Activated T-helper 17 cell treated with anti-CD3 and anti-CD28 coated beads, Interleukin-2, amount 50 U/mL, for 72 hours (primary cell): Measurements from ENCODE around the gene MAP2K3. TPM values are rescaled to one million over a fixed set of nuclear protein-coding genes. Genes with fewer than 3 reads are reported as not detected.

Experiments used
- ATAC-seq: fragments of 150-1000 bp; cut with Tn5 transposase; replicated peaks from 2 replicates; pipeline ENCODE4 v1.10.0; 2021; ENCODE audit warnings: mild to moderate bottlenecking, moderate library complexity
- H3K27ac Mint-ChIP-seq: one replicate; pipeline ENCODE4 v1.8.0; 2022; ENCODE audit warnings: mixed read lengths
- H3K27me3 Mint-ChIP-seq: one replicate; pipeline ENCODE4 v1.8.0; 2022; ENCODE audit warnings: mixed read lengths
- H3K36me3 Mint-ChIP-seq: one replicate; pipeline ENCODE4 v1.8.0; 2022; ENCODE audit warnings: low read depth, mild to moderate bottlenecking, mixed read lengths
- H3K4me1 Mint-ChIP-seq: one replicate; pipeline ENCODE4 v1.8.0; 2022; ENCODE audit warnings: mixed read lengths
- H3K4me3 Mint-ChIP-seq: one replicate; pipeline ENCODE4 v1.8.0; 2022; ENCODE audit warnings: mild to moderate bottlenecking, mixed read lengths
- H3K9me3 Mint-ChIP-seq: one replicate; pipeline ENCODE4 v1.8.0; 2022; ENCODE audit warnings: mixed read lengths
- total RNA-seq, 2 donors: library from RNA; stranded (reverse); gene quantifications; one replicate each; pipeline ENCODE4 v1.2.3, GENCODE V29; 2022

Gene MAP2K3
- total RNA-seq, 2 donors from 2014 or later, result 107 to 112 TPM

GRCh38 chr17:21357281-21357680 is 72.8 kb downstream of the MAP2K3 start:
- Mint-ChIP-seq H3K27ac (no peak overlapping the region), H3K4me3 (no peak overlapping the region), H3K9me3 (no peaks in the 10 kb centered on the region), H3K4me1 (no peaks in the 10 kb centered on the region), H3K27me3 (no peaks in the 10 kb centered on the region), H3K36me3 (no peaks in the 10 kb centered on the region)
- ATAC-seq, result no peak

- ATAC-seq, result no peak
- H3K4me3 Mint-ChIP-seq, result no peak overlapping the region
- H3K4me1 Mint-ChIP-seq, result no peaks in the 10 kb centered on the region
- H3K9me3 Mint-ChIP-seq, result no peaks in the 10 kb centered on the region
- H3K27ac Mint-ChIP-seq, result no peak overlapping the region
- H3K36me3 Mint-ChIP-seq, result no peaks in the 10 kb centered on the region
- H3K27me3 Mint-ChIP-seq, result no peaks in the 10 kb centered on the region
These were observed 73.5 kb downstream of the MAP2K3 start for GRCh38 chr17:21357696-21358656.

GRCh38 chr17:21358682-21359482 is 74.4 kb downstream of the MAP2K3 start:
- Mint-ChIP-seq H3K27ac (no peak overlapping the region), H3K4me3 (no peak overlapping the region), H3K27me3 (no peaks in the 10 kb centered on the region), H3K4me1 (no peaks in the 10 kb centered on the region), H3K36me3 (no peaks in the 10 kb centered on the region), H3K9me3 (no peaks in the 10 kb centered on the region)
- no peak for ATAC-seq

GRCh38 chr17:21359483-21359840 is 75.0 kb downstream of the MAP2K3 start:
- Mint-ChIP-seq H3K4me3 (no peak overlapping the region), H3K27ac (no peak overlapping the region), H3K4me1 (no peaks in the 10 kb centered on the region), H3K9me3 (no peaks in the 10 kb centered on the region), H3K36me3 (no peaks in the 10 kb centered on the region), H3K27me3 (no peaks in the 10 kb centered on the region)
- no peak for ATAC-seq

- ATAC-seq, result no peak
- Mint-ChIP-seq H3K4me1 (no peaks in the 10 kb centered on the region), H3K27ac (no peak overlapping the region), H3K27me3 (no peaks in the 10 kb centered on the region), H3K4me3 (no peak overlapping the region), H3K9me3 (no peaks in the 10 kb centered on the region), H3K36me3 (no peaks in the 10 kb centered on the region)
These were observed 75.5 kb downstream of the MAP2K3 start for GRCh38 chr17:21360048-21360447.

GRCh38 chr17:21361020-21361809 is 76.7 kb downstream of the MAP2K3 start:
- Mint-ChIP-seq H3K36me3 (no peaks in the 10 kb centered on the region), H3K4me1 (no peaks in the 10 kb centered on the region), H3K27ac (no peak overlapping the region), H3K4me3 (no peak overlapping the region), H3K27me3 (no peaks in the 10 kb centered on the region), H3K9me3 (no peaks in the 10 kb centered on the region)
- ATAC-seq, result no peak

GRCh38 chr17:21362331-21362931 is 77.9 kb downstream of the MAP2K3 start:
- H3K4me3 Mint-ChIP-seq, result no peak overlapping the region
- no peaks in the 10 kb centered on the region for H3K9me3 Mint-ChIP-seq
- no peaks in the 10 kb centered on the region for H3K36me3 Mint-ChIP-seq
- H3K4me1 Mint-ChIP-seq, result no peaks in the 10 kb centered on the region
- ATAC-seq, result no peak
- no peaks in the 10 kb centered on the region for H3K27me3 Mint-ChIP-seq
- H3K27ac Mint-ChIP-seq, result no peak overlapping the region

- H3K27me3 Mint-ChIP-seq, result peaks cover 5% of the 10 kb centered on the region
- H3K27ac Mint-ChIP-seq, result no peak overlapping the region
- no peaks in the 10 kb centered on the region for H3K4me1 Mint-ChIP-seq
- H3K4me3 Mint-ChIP-seq, result no peak overlapping the region
- no peaks in the 10 kb centered on the region for H3K36me3 Mint-ChIP-seq
- no peak for ATAC-seq
- H3K9me3 Mint-ChIP-seq, result no peaks in the 10 kb centered on the region
These were observed 79.5 kb downstream of the MAP2K3 start for GRCh38 chr17:21363776-21364642.

Other genes with a start within 250 kb of the MAP2K3 start
- gene USP22, start 241.7 kb upstream of the MAP2K3 start, total RNA-seq, result 100 to 1,000 TPM; 136 to 143 TPM
- gene DHRS7B, start 157.7 kb upstream of the MAP2K3 start, total RNA-seq, result 10 to 100 TPM in 1 of 2 donors, 1 to 10 TPM in 1; 7.3 to 16.9 TPM
- 10 to 100 TPM; 14.3 to 28.5 TPM for gene TMEM11, start 70.5 kb upstream of the MAP2K3 start, total RNA-seq
- 1 to 10 TPM; 1.8 to 2.3 TPM for gene NATD1, start 31.3 kb upstream of the MAP2K3 start, total RNA-seq
- under 1 TPM in 1 of 2 donors, not detected in 1; 0.05 TPM for gene KCNJ12, start 91.6 kb downstream of the MAP2K3 start, total RNA-seq